SU-DHL-6 (cell line): ENCODE measurements around the gene ROGDI.

Experiments
- H2AFZ ChIP-seq: fragments of 200-600 bp; sonication (generic); 2 replicates; pipeline ENCODE4 v1.6.1; 2014; ENCODE audit warnings: low read depth, mild to moderate bottlenecking, moderate library complexity, mixed read lengths, antibody characterized with exemption, low read length; ENCODE audit not compliant: severe bottlenecking
- H3F3A ChIP-seq: fragments of 200-600 bp; shearing (Covaris generic); 2 replicates; pipeline ENCODE4 v1.6.0; 2016; ENCODE audit warnings: antibody characterized with exemption, mild to moderate bottlenecking; ENCODE audit not compliant: insufficient read depth
- H3K27ac ChIP-seq: fragments of 200-600 bp; sonication (generic); 2 replicates; pipeline ENCODE4 v1.5.1; 2016; ENCODE audit warnings: low read depth, mild to moderate bottlenecking, low read length, moderate library complexity, mixed read lengths
- H3K27me3 ChIP-seq: fragments of 200-600 bp; sonication (generic), shearing (Covaris generic); 2 replicates; pipeline ENCODE4 v1.6.0; 2014; ENCODE audit warnings: mild to moderate bottlenecking, low read length
- H3K36me3 ChIP-seq: fragments of 200-600 bp; sonication (generic); 2 replicates; pipeline ENCODE4 v1.6.1; 2014; ENCODE audit warnings: mild to moderate bottlenecking, low read length, mixed read lengths
- H3K4me2 ChIP-seq: fragments of 300-600, 200-600 bp; shearing (Covaris generic), sonication (generic); 2 replicates; pipeline ENCODE4 v1.6.0; 2014; ENCODE audit warnings: low read length, low read depth, mild to moderate bottlenecking; ENCODE audit not compliant: poor library complexity, severe bottlenecking
- H3K4me3 ChIP-seq: fragments of 200-600 bp; sonication (generic); 2 replicates; pipeline ENCODE4 v1.5.1; 2014; ENCODE audit warnings: antibody characterized with exemption, low read length, mild to moderate bottlenecking, mixed read lengths; ENCODE audit not compliant: insufficient read depth, poor library complexity, severe bottlenecking
- H3K79me2 ChIP-seq: fragments of 200-600 bp; sonication (generic); 2 replicates; pipeline ENCODE4 v1.6.1; 2014; ENCODE audit warnings: mild to moderate bottlenecking, low read length, moderate library complexity; ENCODE audit not compliant: insufficient read depth
- H3K9ac ChIP-seq: fragments of 200-600 bp; sonication (generic); 2 replicates; pipeline ENCODE4 v1.7.0; 2014; ENCODE audit warnings: mild to moderate bottlenecking, low read length
- H3K9me2 ChIP-seq: fragments of 200-600 bp; sonication (generic); replicated peaks from 2 replicates; pipeline ENCODE4 v1.6.1; 2014; ENCODE audit warnings: low read length; ENCODE audit not compliant: insufficient read depth
- H3K9me3 ChIP-seq: fragments of 200-600 bp; sonication (generic); 2 replicates; pipeline ENCODE4 v1.6.1; 2014; ENCODE audit warnings: low read length, mixed read lengths; ENCODE audit not compliant: insufficient read depth
- H4K20me1 ChIP-seq: fragments of 200-600 bp; sonication (generic); 2 replicates; pipeline ENCODE4 v1.6.1; 2014; ENCODE audit warnings: low read depth, mild to moderate bottlenecking, antibody characterized with exemption, low read length, moderate library complexity, mixed read lengths
- CTCF ChIP-seq: fragments of 200-600 bp; sonication (generic); IDR thresholded peaks from one replicate; pipeline ENCODE4 v1.5.1; 2017; ENCODE audit warnings: antibody characterized with exemption, mild to moderate bottlenecking, low read length, moderate library complexity; ENCODE audit not compliant: insufficient read depth, poor library complexity, severe bottlenecking
- EZH2phosphoT487 ChIP-seq: fragments of 200-600 bp; sonication (generic), shearing (Covaris generic); conservative IDR thresholded peaks from 2 replicates; pipeline ENCODE4 v1.6.1; 2018; ENCODE audit warnings: mild to moderate bottlenecking, antibody characterized with exemption, low read length, moderate library complexity, mixed read lengths

ROGDI gene

GRCh38 chr16:4833584-4833983 lies 31.2 kb upstream of the ROGDI start:
- Histone ChIP-seq H3K4me2 (no peak overlapping the region), H3K27me3 (no peaks in the 10 kb centered on the region), H3K9ac (no peak overlapping the region), H3K4me3 (no peak overlapping the region), H3K27ac (no peak overlapping the region), H3K36me3 (peaks cover 15% of the 10 kb centered on the region; the same call in 1 of the 2 replicates), H3K79me2 (0 out of 2 replicates have a peak, but pooled peaks cover 19% of the 10 kb centered on the region), H3F3A (no peaks in the 10 kb centered on the region), H3K9me3 (no peaks in the 10 kb centered on the region), H3K9me2 (no peaks in the 10 kb centered on the region), H2AFZ (no peak overlapping the region), H4K20me1 (no peaks in the 10 kb centered on the region; the same call in 1 of the 2 replicates)
- TF ChIP-seq EZH2phosphoT487: no peak
- no peak for TF ChIP-seq CTCF

- Histone ChIP-seq H3K9me2 (no peaks in the 10 kb centered on the region), H3K9me3 (no peaks in the 10 kb centered on the region), H2AFZ (no peak overlapping the region), H3K79me2 (0 out of 2 replicates have a peak, but pooled peaks cover 19% of the 10 kb centered on the region), H3K4me3 (no peak overlapping the region), H3K9ac (no peak overlapping the region), H4K20me1 (no peaks in the 10 kb centered on the region; the same call in 1 of the 2 replicates), H3F3A (no peaks in the 10 kb centered on the region), H3K4me2 (no peak overlapping the region), H3K27ac (no peak overlapping the region), H3K27me3 (no peaks in the 10 kb centered on the region), H3K36me3 (peaks cover 15% of the 10 kb centered on the region; the same call in 1 of the 2 replicates)
- TF ChIP-seq CTCF (no peak), EZH2phosphoT487 (no peak)
Observed at GRCh38 chr16:4832698-4833343, 30.4 kb upstream of the ROGDI start.

- Histone ChIP-seq H3K36me3 (peaks cover 18% of the 10 kb centered on the region; the same call in 1 of the 2 replicates), H3K9ac (no peak overlapping the region), H3F3A (no peaks in the 10 kb centered on the region), H3K4me3 (no peak overlapping the region), H3K9me3 (no peaks in the 10 kb centered on the region), H4K20me1 (no peaks in the 10 kb centered on the region; the same call in 1 of the 2 replicates), H3K79me2 (0 out of 2 replicates have a peak, but pooled peaks cover 19% of the 10 kb centered on the region), H3K27ac (no peak overlapping the region), H3K4me2 (no peak overlapping the region), H3K27me3 (no peaks in the 10 kb centered on the region), H3K9me2 (no peaks in the 10 kb centered on the region), H2AFZ (no peak overlapping the region)
- TF ChIP-seq EZH2phosphoT487: no peak
- no peak for TF ChIP-seq CTCF
Observed at GRCh38 chr16:4831616-4832015, 29.2 kb upstream of the ROGDI start.
